GM23338 (cell line): ENCODE data around the gene PPP2R5C. TPM values are rescaled to one million over a fixed set of nuclear protein-coding genes. Genes with fewer than 3 reads are reported as not detected.

Experiments used
- ATAC-seq: fragments of 200-7000 bp; cut with Tn5 transposase; 3 replicates; pipeline ENCODE4 v1.9.1; 2020
- DNase-seq: peaks from one replicate; pipeline ENCODE4 v3.0.0-alpha.2; 2015; ENCODE audit warnings: low spot score
- H2AFZ ChIP-seq: fragments of 200-600 bp; sonication (generic); 2 replicates; pipeline ENCODE4 v1.8.0; 2016; ENCODE audit warnings: antibody characterized with exemption, mild to moderate bottlenecking, moderate library complexity
- H3F3A ChIP-seq: fragments of 200-600 bp; sonication (generic); replicated peaks from 2 replicates; pipeline ENCODE4 v1.8.0; 2017; ENCODE audit warnings: antibody characterized with exemption, mixed run types, low read depth
- H3K27ac ChIP-seq: fragments of 200-600 bp; sonication (generic); 2 replicates; pipeline ENCODE4 v1.6.1; 2016; ENCODE audit warnings: low read depth
- H3K27me3 ChIP-seq: fragments of 200-600 bp; sonication (generic); 2 replicates; pipeline ENCODE4 v1.8.0; 2016; ENCODE audit warnings: mild to moderate bottlenecking, mixed run types, moderate library complexity; ENCODE audit not compliant: insufficient read depth
- H3K36me3 ChIP-seq: fragments of 200-600 bp; sonication (generic); 2 replicates; pipeline ENCODE4 v1.8.0; 2016; ENCODE audit warnings: mild to moderate bottlenecking; ENCODE audit not compliant: insufficient read depth
- H3K4me1 ChIP-seq: fragments of 200-600 bp; sonication (generic); 2 replicates; pipeline ENCODE4 v1.8.0; 2016; ENCODE audit warnings: mild to moderate bottlenecking, moderate library complexity; ENCODE audit not compliant: insufficient read depth
- H3K4me2 ChIP-seq: fragments of 200-600 bp; sonication (generic); 2 replicates; pipeline ENCODE4 v1.7.1; 2017; ENCODE audit warnings: mixed run types
- H3K4me3 ChIP-seq: fragments of 200-600 bp; sonication (generic); 2 replicates; pipeline ENCODE4 v1.6.1; 2016; ENCODE audit warnings: mixed run types
- H3K79me2 ChIP-seq: fragments of 200-600 bp; sonication (generic); replicated peaks from 2 replicates; pipeline ENCODE4 v1.8.0; 2017; ENCODE audit warnings: mild to moderate bottlenecking; ENCODE audit not compliant: insufficient read depth
- H3K9me2 ChIP-seq: fragments of 200-600 bp; sonication (generic); 2 replicates; pipeline ENCODE4 v1.8.0; 2017; ENCODE audit not compliant: insufficient read depth
- H4K20me1 ChIP-seq: fragments of 200-600 bp; sonication (generic); replicated peaks from 2 replicates; pipeline ENCODE4 v1.8.0; 2017; ENCODE audit warnings: mild to moderate bottlenecking; ENCODE audit not compliant: insufficient read depth
- H3K27ac Mint-ChIP-seq: 2 replicates; pipeline ENCODE4 v1.8.0; 2020; ENCODE audit warnings: inconsistent platforms, mild to moderate bottlenecking, moderate library complexity, mixed read lengths
- H3K27me3 Mint-ChIP-seq: 3 replicates; pipeline ENCODE4 v1.8.0; 2022; ENCODE audit warnings: low read depth, mild to moderate bottlenecking, moderate library complexity, mixed read lengths, inconsistent platforms; ENCODE audit not compliant: insufficient read depth, poor library complexity
- H3K36me3 Mint-ChIP-seq: 3 replicates; pipeline ENCODE4 v1.8.0; 2021; ENCODE audit warnings: low read depth, mild to moderate bottlenecking, inconsistent platforms, moderate library complexity, mixed read lengths
- H3K4me1 Mint-ChIP-seq: 3 replicates; pipeline ENCODE4 v1.8.0; 2020; ENCODE audit warnings: mild to moderate bottlenecking, inconsistent platforms, mixed read lengths
- H3K4me3 Mint-ChIP-seq: 3 replicates; pipeline ENCODE4 v1.8.0; 2021; ENCODE audit warnings: moderate library complexity, mild to moderate bottlenecking, inconsistent platforms, mixed read lengths
- H3K9me3 Mint-ChIP-seq: 3 replicates; pipeline ENCODE4 v1.8.0; 2020; ENCODE audit warnings: moderate library complexity, mild to moderate bottlenecking, inconsistent platforms, mixed read lengths
- CREB1 ChIP-seq: fragments of 250-450 bp; sonication (Bioruptor Pico); IDR thresholded peaks from 2 replicates; pipeline ENCODE4 v1.5.0; 2020; ENCODE audit warnings: low read depth, mild to moderate bottlenecking, moderate library complexity
- EZH2 ChIP-seq: fragments of 200-600 bp; sonication (generic); IDR thresholded peaks from one replicate; pipeline ENCODE4 v1.8.0; 2017; ENCODE audit warnings: antibody characterized with exemption, mild to moderate bottlenecking, low read depth; ENCODE audit not compliant: unreplicated experiment
- EZH2phosphoT487 ChIP-seq: fragments of 200-600 bp; sonication (generic); IDR thresholded peaks from one replicate; pipeline ENCODE4 v1.8.1; 2018; ENCODE audit warnings: antibody characterized with exemption; ENCODE audit not compliant: unreplicated experiment
- JUNB ChIP-seq: IDR thresholded peaks from one replicate; pipeline ENCODE4 v1.6.1; 2016; ENCODE audit warnings: antibody characterized with exemption; ENCODE audit not compliant: unreplicated experiment
- POLR2AphosphoS5 ChIP-seq: IDR thresholded peaks from 2 replicates; pipeline ENCODE4 v1.6.1; 2016; ENCODE audit warnings: antibody characterized with exemption, low read depth
- STAT1 ChIP-seq: IDR thresholded peaks from one replicate; pipeline ENCODE4 v1.6.1; 2016; ENCODE audit warnings: antibody characterized with exemption; ENCODE audit not compliant: unreplicated experiment
- ZNF114 ChIP-seq: fragments of 250-450 bp; sonication (Bioruptor Pico); IDR thresholded peaks from 2 replicates; pipeline ENCODE4 v1.5.0; 2020; ENCODE audit warnings: mild to moderate bottlenecking, moderate library complexity
- polyA plus RNA-seq: library from polyadenylated mRNA; unstranded; fragments of >200 nt; fragmentation: Nextera tagmentation; extraction: Ambion mirVana; gene quantifications from 2 replicates; pipeline ENCODE4 v1.2.1, GENCODE V29; 2016
- total RNA-seq: library from RNA; depleted of rRNA; stranded (reverse); fragments of >200 nt; shearing (Covaris generic); gene quantifications from 2 replicates; pipeline ENCODE4 v1.2.3, GENCODE V29; 2014
- TF ChIP-seq, protein P1 (sequence below): IDR thresholded peaks from one replicate; pipeline ENCODE4 v1.6.1; 2018; ENCODE audit warnings: antibody characterized with exemption; ENCODE audit not compliant: unreplicated experiment
- TF ChIP-seq, protein P2 (sequence below): IDR thresholded peaks from 2 replicates; pipeline ENCODE4 v1.6.1; 2016; ENCODE audit warnings: antibody characterized with exemption
- TF ChIP-seq, protein P3 (sequence below), 2 experiments: fragments of 200-600 bp in 1 of 2; sonication (generic) in 1 of 2; conservative IDR thresholded peaks; 2 replicates each; pipeline versions ENCODE4 v1.5.1 to v1.6.1; 2016 to 2017; ENCODE audit warnings: antibody characterized with exemption in 2 of 2, low read depth in 2 of 2, mild to moderate bottlenecking in 2 of 2, moderate library complexity in 1 of 2
- TF ChIP-seq, protein P4 (sequence below): fragments of 250-450 bp; sonication (Bioruptor Pico); IDR thresholded peaks from 2 replicates; pipeline ENCODE4 v1.5.0; 2020; ENCODE audit warnings: mild to moderate bottlenecking, moderate library complexity

The PPP2R5C gene
- total and polyA plus RNA-seq, 2 experiments from 2014 or later: 75.4 to 79.7 TPM

DNA sequence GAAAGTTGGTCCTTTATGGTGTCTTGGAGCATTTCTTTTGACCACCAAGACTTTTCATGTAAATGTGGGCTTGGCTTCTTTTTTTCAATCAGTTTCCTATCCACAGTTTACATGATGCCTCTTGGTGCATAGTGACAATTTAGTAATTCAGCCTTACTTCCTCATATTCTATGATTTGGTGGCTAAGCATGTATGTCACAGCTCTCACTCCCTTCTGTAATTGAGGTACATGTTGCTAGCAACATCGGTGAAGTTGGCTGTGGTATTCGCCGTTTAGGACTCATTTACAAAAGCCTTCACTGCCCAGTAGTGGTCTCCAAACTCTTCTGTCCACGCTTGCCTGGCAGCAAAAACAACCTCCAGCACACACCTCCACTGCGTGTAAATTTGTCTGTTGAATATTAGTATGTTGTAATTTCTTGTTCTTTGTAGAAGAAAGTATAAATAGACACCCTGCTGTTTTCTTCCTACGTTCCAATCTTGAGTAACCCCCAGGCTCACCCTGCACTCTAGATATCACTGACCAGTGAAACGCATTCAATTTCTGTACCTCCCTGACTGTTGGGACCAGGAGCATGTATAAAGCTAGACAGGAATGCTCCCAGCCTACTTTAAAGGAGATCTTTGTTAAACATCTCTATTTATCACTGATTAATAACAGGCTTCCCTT is 90.4 kb downstream of the PPP2R5C start (continued):
- TF ChIP-seq, protein P1, sequence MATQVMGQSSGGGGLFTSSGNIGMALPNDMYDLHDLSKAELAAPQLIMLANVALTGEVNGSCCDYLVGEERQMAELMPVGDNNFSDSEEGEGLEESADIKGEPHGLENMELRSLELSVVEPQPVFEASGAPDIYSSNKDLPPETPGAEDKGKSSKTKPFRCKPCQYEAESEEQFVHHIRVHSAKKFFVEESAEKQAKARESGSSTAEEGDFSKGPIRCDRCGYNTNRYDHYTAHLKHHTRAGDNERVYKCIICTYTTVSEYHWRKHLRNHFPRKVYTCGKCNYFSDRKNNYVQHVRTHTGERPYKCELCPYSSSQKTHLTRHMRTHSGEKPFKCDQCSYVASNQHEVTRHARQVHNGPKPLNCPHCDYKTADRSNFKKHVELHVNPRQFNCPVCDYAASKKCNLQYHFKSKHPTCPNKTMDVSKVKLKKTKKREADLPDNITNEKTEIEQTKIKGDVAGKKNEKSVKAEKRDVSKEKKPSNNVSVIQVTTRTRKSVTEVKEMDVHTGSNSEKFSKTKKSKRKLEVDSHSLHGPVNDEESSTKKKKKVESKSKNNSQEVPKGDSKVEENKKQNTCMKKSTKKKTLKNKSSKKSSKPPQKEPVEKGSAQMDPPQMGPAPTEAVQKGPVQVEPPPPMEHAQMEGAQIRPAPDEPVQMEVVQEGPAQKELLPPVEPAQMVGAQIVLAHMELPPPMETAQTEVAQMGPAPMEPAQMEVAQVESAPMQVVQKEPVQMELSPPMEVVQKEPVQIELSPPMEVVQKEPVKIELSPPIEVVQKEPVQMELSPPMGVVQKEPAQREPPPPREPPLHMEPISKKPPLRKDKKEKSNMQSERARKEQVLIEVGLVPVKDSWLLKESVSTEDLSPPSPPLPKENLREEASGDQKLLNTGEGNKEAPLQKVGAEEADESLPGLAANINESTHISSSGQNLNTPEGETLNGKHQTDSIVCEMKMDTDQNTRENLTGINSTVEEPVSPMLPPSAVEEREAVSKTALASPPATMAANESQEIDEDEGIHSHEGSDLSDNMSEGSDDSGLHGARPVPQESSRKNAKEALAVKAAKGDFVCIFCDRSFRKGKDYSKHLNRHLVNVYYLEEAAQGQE: no peak
- TF ChIP-seq, protein P2, sequence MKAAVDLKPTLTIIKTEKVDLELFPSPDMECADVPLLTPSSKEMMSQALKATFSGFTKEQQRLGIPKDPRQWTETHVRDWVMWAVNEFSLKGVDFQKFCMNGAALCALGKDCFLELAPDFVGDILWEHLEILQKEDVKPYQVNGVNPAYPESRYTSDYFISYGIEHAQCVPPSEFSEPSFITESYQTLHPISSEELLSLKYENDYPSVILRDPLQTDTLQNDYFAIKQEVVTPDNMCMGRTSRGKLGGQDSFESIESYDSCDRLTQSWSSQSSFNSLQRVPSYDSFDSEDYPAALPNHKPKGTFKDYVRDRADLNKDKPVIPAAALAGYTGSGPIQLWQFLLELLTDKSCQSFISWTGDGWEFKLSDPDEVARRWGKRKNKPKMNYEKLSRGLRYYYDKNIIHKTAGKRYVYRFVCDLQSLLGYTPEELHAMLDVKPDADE: no peak
- TF ChIP-seq, protein P3, sequence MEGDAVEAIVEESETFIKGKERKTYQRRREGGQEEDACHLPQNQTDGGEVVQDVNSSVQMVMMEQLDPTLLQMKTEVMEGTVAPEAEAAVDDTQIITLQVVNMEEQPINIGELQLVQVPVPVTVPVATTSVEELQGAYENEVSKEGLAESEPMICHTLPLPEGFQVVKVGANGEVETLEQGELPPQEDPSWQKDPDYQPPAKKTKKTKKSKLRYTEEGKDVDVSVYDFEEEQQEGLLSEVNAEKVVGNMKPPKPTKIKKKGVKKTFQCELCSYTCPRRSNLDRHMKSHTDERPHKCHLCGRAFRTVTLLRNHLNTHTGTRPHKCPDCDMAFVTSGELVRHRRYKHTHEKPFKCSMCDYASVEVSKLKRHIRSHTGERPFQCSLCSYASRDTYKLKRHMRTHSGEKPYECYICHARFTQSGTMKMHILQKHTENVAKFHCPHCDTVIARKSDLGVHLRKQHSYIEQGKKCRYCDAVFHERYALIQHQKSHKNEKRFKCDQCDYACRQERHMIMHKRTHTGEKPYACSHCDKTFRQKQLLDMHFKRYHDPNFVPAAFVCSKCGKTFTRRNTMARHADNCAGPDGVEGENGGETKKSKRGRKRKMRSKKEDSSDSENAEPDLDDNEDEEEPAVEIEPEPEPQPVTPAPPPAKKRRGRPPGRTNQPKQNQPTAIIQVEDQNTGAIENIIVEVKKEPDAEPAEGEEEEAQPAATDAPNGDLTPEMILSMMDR (conservative IDR thresholded peaks at IDR 0.05; ENCODE audit: low read depth in 2 of 2): no peak
- TF ChIP-seq EZH2: no peak
- TF ChIP-seq ZNF114 (CRISPR knock-in tag): no peak
- no peak for TF ChIP-seq EZH2phosphoT487
- no peak for TF ChIP-seq CREB1 (CRISPR knock-in tag)
- TF ChIP-seq POLR2AphosphoS5: no peak

DNA sequence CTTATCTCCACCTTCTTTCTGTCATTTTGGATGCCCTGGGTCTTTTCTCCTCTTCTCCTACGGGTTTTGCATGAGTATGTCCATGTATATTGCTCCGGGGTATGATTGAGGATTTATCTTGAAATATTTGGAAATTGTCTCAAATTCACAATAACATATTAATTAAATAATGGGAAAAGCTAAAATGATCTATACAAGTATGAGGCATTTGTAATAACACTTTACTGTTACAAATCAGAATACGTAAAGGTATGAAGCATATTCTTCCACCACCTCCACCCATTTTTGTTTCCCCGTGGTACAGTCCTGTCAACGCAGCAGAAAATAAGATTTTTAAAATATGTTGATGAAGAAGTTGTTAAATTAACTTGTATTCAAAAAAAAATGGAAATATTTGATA is 91.3 kb downstream of the PPP2R5C start:
- no peaks in the 10 kb centered on the region for H3K9me2 ChIP-seq
- Mint-ChIP-seq H3K4me3 (no peak overlapping the region), H3K27me3 (no peaks in the 10 kb centered on the region), H3K4me1 (peaks cover 5% of the 10 kb centered on the region; the same call in 2 of the 3 replicates), H3K36me3 (no peaks in the 10 kb centered on the region; the same call in 2 of the 3 replicates), H3K27ac (no peak overlapping the region), H3K9me3 (no peaks in the 10 kb centered on the region)
- H4K20me1 ChIP-seq: peaks cover 47% of the 10 kb centered on the region
- H3K4me3 ChIP-seq: no peak overlapping the region
- peaks cover 5% of the 10 kb centered on the region; the same call in 1 of the 2 replicates for H3K36me3 ChIP-seq
- no peaks in the 10 kb centered on the region for H3K27me3 ChIP-seq
- DNase-seq (no peak), ATAC-seq (no peak)
- H3K27ac ChIP-seq: no peak overlapping the region
- H3F3A ChIP-seq: no peaks in the 10 kb centered on the region
- H3K4me2 ChIP-seq: no peak overlapping the region
- no peak overlapping the region for H2AFZ ChIP-seq
- peaks cover 67% of the 10 kb centered on the region for H3K79me2 ChIP-seq
- peaks cover 7% of the 10 kb centered on the region; the same call in 1 of the 2 replicates for H3K4me1 ChIP-seq
- TF ChIP-seq STAT1 (no peak), JUNB (no peak), ZNF114 (CRISPR knock-in tag) (no peak), CREB1 (CRISPR knock-in tag) (no peak)
- TF ChIP-seq, protein P4, sequence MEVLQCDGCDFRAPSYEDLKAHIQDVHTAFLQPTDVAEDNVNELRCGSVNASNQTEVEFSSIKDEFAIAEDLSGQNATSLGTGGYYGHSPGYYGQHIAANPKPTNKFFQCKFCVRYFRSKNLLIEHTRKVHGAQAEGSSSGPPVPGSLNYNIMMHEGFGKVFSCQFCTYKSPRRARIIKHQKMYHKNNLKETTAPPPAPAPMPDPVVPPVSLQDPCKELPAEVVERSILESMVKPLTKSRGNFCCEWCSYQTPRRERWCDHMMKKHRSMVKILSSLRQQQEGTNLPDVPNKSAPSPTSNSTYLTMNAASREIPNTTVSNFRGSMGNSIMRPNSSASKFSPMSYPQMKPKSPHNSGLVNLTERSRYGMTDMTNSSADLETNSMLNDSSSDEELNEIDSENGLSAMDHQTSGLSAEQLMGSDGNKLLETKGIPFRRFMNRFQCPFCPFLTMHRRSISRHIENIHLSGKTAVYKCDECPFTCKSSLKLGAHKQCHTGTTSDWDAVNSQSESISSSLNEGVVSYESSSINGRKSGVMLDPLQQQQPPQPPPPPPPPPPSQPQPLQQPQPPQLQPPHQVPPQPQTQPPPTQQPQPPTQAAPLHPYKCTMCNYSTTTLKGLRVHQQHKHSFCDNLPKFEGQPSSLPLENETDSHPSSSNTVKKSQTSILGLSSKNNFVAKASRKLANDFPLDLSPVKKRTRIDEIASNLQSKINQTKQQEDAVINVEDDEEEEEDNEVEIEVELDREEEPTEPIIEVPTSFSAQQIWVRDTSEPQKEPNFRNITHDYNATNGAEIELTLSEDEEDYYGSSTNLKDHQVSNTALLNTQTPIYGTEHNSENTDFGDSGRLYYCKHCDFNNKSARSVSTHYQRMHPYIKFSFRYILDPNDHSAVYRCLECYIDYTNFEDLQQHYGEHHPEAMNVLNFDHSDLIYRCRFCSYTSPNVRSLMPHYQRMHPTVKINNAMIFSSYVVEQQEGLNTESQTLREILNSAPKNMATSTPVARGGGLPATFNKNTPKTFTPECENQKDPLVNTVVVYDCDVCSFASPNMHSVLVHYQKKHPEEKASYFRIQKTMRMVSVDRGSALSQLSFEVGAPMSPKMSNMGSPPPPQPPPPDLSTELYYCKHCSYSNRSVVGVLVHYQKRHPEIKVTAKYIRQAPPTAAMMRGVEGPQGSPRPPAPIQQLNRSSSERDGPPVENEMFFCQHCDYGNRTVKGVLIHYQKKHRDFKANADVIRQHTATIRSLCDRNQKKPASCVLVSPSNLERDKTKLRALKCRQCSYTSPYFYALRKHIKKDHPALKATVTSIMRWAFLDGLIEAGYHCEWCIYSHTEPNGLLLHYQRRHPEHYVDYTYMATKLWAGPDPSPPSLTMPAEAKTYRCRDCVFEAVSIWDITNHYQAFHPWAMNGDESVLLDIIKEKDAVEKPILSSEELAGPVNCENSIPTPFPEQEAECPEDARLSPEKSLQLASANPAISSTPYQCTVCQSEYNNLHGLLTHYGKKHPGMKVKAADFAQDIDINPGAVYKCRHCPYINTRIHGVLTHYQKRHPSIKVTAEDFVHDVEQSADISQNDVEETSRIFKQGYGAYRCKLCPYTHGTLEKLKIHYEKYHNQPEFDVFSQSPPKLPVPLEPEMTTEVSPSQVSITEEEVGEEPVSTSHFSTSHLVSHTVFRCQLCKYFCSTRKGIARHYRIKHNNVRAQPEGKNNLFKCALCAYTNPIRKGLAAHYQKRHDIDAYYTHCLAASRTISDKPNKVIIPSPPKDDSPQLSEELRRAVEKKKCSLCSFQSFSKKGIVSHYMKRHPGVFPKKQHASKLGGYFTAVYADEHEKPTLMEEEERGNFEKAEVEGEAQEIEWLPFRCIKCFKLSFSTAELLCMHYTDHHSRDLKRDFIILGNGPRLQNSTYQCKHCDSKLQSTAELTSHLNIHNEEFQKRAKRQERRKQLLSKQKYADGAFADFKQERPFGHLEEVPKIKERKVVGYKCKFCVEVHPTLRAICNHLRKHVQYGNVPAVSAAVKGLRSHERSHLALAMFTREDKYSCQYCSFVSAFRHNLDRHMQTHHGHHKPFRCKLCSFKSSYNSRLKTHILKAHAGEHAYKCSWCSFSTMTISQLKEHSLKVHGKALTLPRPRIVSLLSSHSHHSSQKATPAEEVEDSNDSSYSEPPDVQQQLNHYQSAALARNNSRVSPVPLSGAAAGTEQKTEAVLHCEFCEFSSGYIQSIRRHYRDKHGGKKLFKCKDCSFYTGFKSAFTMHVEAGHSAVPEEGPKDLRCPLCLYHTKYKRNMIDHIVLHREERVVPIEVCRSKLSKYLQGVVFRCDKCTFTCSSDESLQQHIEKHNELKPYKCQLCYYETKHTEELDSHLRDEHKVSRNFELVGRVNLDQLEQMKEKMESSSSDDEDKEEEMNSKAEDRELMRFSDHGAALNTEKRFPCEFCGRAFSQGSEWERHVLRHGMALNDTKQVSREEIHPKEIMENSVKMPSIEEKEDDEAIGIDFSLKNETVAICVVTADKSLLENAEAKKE (CRISPR knock-in tag): no peak
